Type B pancreatic cell (in vitro differentiated cells): Measurements from ENCODE around the gene FARP2. TPM values are rescaled to one million over a fixed set of nuclear protein-coding genes. Genes with fewer than 3 reads are reported as not detected.

Experiments used
- DNase-seq: peaks from one replicate; pipeline ENCODE4 v3.0.0; 2021; ENCODE audit warnings: mixed read lengths; ENCODE audit not compliant: unreplicated experiment; ENCODE audit errors: extremely low spot score
- H3K27ac Mint-ChIP-seq: 2 replicates; pipeline ENCODE4 v1.8.0; 2021; ENCODE audit warnings: mild to moderate bottlenecking, mixed read lengths
- H3K27me3 Mint-ChIP-seq: 2 replicates; pipeline ENCODE4 v1.8.0; 2021; ENCODE audit warnings: mixed read lengths
- H3K36me3 Mint-ChIP-seq: 2 replicates; pipeline ENCODE4 v1.8.0; 2021; ENCODE audit warnings: mixed read lengths
- H3K4me1 Mint-ChIP-seq: one replicate; pipeline ENCODE4 v1.8.0; 2021; ENCODE audit warnings: mixed read lengths; ENCODE audit not compliant: unreplicated experiment
- H3K4me3 Mint-ChIP-seq: 2 replicates; pipeline ENCODE4 v1.8.0; 2021; ENCODE audit warnings: mild to moderate bottlenecking, mixed read lengths
- H3K9me3 Mint-ChIP-seq: 2 replicates; pipeline ENCODE4 v1.8.0; 2021; ENCODE audit warnings: mixed read lengths
- total RNA-seq: library from RNA; stranded (reverse); gene quantifications from 2 replicates; pipeline ENCODE4 v1.2.1, GENCODE V29; 2021; ENCODE audit warnings: low replicate concordance
- TF ChIP-seq, protein P1 (sequence below): fragments of 200-600 bp; sonication (generic); conservative IDR thresholded peaks from 2 replicates; pipeline ENCODE4 v1.5.0; 2021; ENCODE audit warnings: antibody characterized with exemption, mild to moderate bottlenecking

FARP2 gene
- total RNA-seq, 1 donor from 2014 or later: 62.5 TPM

DNA sequence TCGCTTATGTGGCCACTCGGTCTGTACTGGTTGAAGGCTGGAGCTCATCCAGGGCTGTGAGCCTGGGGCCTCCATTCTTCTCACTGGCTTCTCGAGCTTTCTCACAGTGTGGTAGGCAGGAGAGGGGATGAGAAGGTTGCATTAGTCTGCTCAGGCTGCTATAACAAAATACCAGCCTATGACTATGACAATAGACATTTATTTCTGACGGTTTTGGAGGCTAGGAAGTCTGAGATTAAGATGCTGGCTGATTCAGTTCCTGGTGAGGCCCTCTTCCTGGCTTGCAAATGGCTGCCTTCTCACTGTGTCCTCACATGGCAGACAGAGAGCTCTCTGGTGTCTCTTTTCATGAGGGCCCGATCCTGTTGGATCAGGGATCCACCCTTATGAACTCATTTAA is 158.5 kb downstream of the FARP2 start:
- Mint-ChIP-seq H3K36me3 (peaks cover 5% of the 10 kb centered on the region), H3K27me3 (no peaks in the 10 kb centered on the region), H3K4me3 (no peak overlapping the region), H3K4me1 (peaks cover 2% of the 10 kb centered on the region), H3K9me3 (peaks cover 5% of the 10 kb centered on the region), H3K27ac (no peak overlapping the region)
- no peak for DNase-seq
- TF ChIP-seq, protein P1, sequence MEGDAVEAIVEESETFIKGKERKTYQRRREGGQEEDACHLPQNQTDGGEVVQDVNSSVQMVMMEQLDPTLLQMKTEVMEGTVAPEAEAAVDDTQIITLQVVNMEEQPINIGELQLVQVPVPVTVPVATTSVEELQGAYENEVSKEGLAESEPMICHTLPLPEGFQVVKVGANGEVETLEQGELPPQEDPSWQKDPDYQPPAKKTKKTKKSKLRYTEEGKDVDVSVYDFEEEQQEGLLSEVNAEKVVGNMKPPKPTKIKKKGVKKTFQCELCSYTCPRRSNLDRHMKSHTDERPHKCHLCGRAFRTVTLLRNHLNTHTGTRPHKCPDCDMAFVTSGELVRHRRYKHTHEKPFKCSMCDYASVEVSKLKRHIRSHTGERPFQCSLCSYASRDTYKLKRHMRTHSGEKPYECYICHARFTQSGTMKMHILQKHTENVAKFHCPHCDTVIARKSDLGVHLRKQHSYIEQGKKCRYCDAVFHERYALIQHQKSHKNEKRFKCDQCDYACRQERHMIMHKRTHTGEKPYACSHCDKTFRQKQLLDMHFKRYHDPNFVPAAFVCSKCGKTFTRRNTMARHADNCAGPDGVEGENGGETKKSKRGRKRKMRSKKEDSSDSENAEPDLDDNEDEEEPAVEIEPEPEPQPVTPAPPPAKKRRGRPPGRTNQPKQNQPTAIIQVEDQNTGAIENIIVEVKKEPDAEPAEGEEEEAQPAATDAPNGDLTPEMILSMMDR: no peak

DNA sequence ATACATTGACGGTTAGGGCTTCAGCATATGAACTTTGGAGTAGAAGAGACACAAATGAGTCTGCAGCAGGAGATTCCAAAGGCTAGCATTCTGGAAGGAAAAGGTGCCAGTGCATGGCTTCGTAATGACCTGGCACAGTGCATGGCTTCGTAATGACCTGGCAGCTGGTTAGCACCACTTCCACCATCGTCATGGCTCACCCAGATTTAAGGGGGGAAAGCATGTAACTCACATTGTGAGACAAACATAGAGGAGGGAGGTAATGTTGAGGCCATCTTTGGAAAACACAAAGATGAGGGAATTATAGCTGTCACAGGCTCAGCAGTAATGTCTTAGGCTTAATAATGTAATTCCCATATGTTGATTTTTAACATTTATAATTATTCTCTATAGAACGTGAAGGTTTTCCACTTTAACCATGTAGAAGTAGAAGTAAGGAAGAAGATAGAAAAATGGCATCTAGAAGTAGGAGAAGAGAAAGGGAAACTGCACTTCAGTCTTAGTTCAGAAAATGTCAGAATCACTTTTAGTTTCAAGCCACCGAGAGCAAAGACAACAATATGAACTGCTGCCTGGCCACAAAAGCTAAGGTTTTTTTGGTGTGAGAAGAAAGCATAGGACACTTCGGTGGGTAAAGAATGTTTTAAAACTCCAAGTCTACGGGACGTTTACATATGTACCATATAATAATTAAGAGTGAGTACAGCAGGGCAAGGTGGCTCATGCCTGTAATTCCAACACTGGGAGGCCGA is 159.1 kb downstream of the FARP2 start:
- no peaks in the 10 kb centered on the region for H3K4me1 Mint-ChIP-seq
- H3K36me3 Mint-ChIP-seq: peaks cover 5% of the 10 kb centered on the region

DNA sequence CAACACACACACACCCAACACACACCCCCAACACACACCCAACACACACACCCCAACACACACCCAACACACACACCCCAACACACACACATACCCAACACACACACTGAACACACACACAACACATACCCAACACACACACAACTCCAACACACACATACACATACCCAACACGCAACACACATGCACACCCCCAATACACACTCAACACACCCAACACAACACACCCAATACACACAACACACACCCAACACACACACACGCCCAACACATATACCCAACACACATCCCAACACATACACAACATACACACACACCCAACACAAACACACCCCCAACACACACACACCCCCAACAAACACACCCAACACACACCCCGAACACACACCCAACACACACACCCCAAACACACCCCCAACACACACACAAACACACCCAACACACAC is 160.5 kb downstream of the FARP2 start:
- peaks cover 5% of the 10 kb centered on the region for H3K9me3 Mint-ChIP-seq
- no peaks in the 10 kb centered on the region for H3K4me1 Mint-ChIP-seq
- H3K4me3 Mint-ChIP-seq: no peak overlapping the region
- no peak for DNase-seq
- TF ChIP-seq, protein P1: no peak
- no peaks in the 10 kb centered on the region for H3K27me3 Mint-ChIP-seq
- no peak overlapping the region for H3K27ac Mint-ChIP-seq
- peaks cover 5% of the 10 kb centered on the region for H3K36me3 Mint-ChIP-seq

More for the DNA sequence above, 159.1 kb downstream of the FARP2 start:
- no peak overlapping the region for H3K27ac Mint-ChIP-seq
- TF ChIP-seq, protein P1: no peak
- no peak for DNase-seq
- H3K4me3 Mint-ChIP-seq: no peak overlapping the region
- H3K27me3 Mint-ChIP-seq: no peaks in the 10 kb centered on the region
- peaks cover 5% of the 10 kb centered on the region for H3K9me3 Mint-ChIP-seq

DNA sequence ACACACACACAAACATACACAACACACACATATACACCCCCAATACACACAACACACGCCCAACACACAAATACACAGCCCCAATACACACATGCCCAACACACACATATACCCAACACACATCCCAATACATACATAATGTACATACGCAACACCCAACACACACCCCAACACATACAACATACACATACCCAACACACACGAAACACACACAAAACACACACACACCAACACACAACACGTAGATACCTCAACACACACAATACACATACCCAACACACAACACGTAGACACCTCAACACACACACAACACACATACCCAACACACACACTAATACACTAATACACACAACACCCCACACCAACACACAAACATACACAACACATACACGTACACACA is 161.2 kb downstream of the FARP2 start:
- Mint-ChIP-seq H3K36me3 (peaks cover 5% of the 10 kb centered on the region), H3K27me3 (no peaks in the 10 kb centered on the region), H3K4me3 (no peak overlapping the region), H3K27ac (no peak overlapping the region), H3K9me3 (peaks cover 5% of the 10 kb centered on the region), H3K4me1 (no peaks in the 10 kb centered on the region)
- DNase-seq: no peak
- TF ChIP-seq, protein P1: no peak

DNA sequence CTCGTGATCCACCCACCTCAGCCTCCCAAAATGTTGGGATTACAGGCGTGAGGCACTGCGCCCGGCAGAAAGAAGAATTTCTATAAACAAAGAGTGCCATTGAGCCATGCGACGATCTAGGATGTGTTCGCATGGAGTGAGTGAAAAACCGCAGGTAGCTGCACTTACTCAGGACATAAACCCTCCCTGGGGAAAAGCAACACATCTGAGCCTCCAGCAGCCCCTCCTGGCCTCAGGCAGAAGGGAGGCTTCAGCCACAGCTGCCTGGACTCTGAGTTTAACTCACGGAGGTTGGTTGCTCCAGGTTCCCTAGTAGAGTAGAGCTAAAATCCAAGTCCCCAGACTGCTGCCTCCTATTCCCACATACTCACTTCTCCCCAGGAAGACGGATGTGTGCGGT is 163.6 kb downstream of the FARP2 start:
- TF ChIP-seq, protein P1: no peak
- DNase-seq: no peak
- Mint-ChIP-seq H3K27ac (peak overlapping the region; percentile 31), H3K4me3 (no peak overlapping the region), H3K4me1 (no peaks in the 10 kb centered on the region), H3K9me3 (peaks cover 5% of the 10 kb centered on the region), H3K36me3 (peaks cover 5% of the 10 kb centered on the region), H3K27me3 (no peaks in the 10 kb centered on the region)
